HepG2 (cell line): ENCODE results near the gene BCL2L1. TPM values are rescaled to one million over a fixed set of nuclear protein-coding genes. Genes with fewer than 3 reads are reported as not detected.

ENCODE experiments used
- CEBPB ChIP-seq: IDR thresholded peaks from 2 replicates; pipeline ENCODE4 v1.6.1; 2011; ENCODE audit warnings: low read depth, low read length, improper control_type of control experiment, borderline replicate concordance
- CREB1 ChIP-seq, 2 experiments: fragments of 450-650 bp in 1 of 2; IDR thresholded peaks; 2 replicates each; pipeline ENCODE4 v1.6.1; 2016 to 2017; ENCODE audit warnings: control low read depth in 1 of 2, mild to moderate bottlenecking in 1 of 2, missing compliant biosample characterization in 1 of 2, missing genetic modification characterization in 1 of 2
- DPF2 ChIP-seq: sonication (generic); formaldehyde crosslinking; IDR thresholded peaks from 2 replicates; pipeline ENCODE4 v1.4.0; 2020; ENCODE audit warnings: mild to moderate bottlenecking, low read depth, missing genetic modification reagents, borderline replicate concordance
- FLYWCH1 ChIP-seq: sonication (generic); formaldehyde crosslinking; IDR thresholded peaks from 2 replicates; pipeline ENCODE4 v1.8.1; 2023; ENCODE audit warnings: mild to moderate bottlenecking, missing genetic modification reagents
- FOXC1 ChIP-seq: sonication (generic); formaldehyde crosslinking; IDR thresholded peaks from 2 replicates; pipeline ENCODE4 v1.8.0; 2022; ENCODE audit warnings: mild to moderate bottlenecking, missing genetic modification reagents, borderline replicate concordance
- KDM5A ChIP-seq: fragments of 200-600 bp; sonication (generic); IDR thresholded peaks from 2 replicates; pipeline ENCODE4 v1.7.0; 2018; ENCODE audit warnings: antibody characterized with exemption, mild to moderate bottlenecking, low read length, borderline replicate concordance
- MXI1 ChIP-seq: IDR thresholded peaks from 3 replicates; pipeline ENCODE4 v1.6.1; 2012; ENCODE audit warnings: low read depth, low read length, inconsistent platforms, borderline replicate concordance
- PHF8 ChIP-seq: sonication (generic); formaldehyde crosslinking; IDR thresholded peaks from 2 replicates; pipeline ENCODE4 v1.5.0; 2020; ENCODE audit warnings: missing genetic modification reagents
- RFX5 ChIP-seq: IDR thresholded peaks from 2 replicates; pipeline ENCODE4 v1.6.1; 2011; ENCODE audit warnings: low read depth, low read length, improper control_type of control experiment
- SMARCC2 ChIP-seq: fragments of 450-650 bp; IDR thresholded peaks from 2 replicates; pipeline ENCODE4 v1.6.1; 2017; ENCODE audit warnings: antibody characterized with exemption, mild to moderate bottlenecking
- STAG1 ChIP-seq: sonication (generic); formaldehyde crosslinking; IDR thresholded peaks from 2 replicates; pipeline ENCODE4 v1.4.0; 2020; ENCODE audit warnings: missing genetic modification reagents
- YY1 ChIP-seq: IDR thresholded peaks from 2 replicates; pipeline ENCODE4 v1.6.1; 2011; ENCODE audit warnings: low read length, low read depth, moderate library complexity, mild to moderate bottlenecking; ENCODE audit not compliant: insufficient read depth, insufficient replicate concordance
- ZMYM4 ChIP-seq: sonication (generic); formaldehyde crosslinking; IDR thresholded peaks from 2 replicates; pipeline ENCODE4 v1.8.1; 2023; ENCODE audit warnings: mild to moderate bottlenecking, missing genetic modification reagents
- ZNF569 ChIP-seq: sonication (generic); formaldehyde crosslinking; IDR thresholded peaks from 2 replicates; pipeline ENCODE4 v1.5.0; 2020; ENCODE audit warnings: mild to moderate bottlenecking, missing genetic modification reagents, moderate library complexity, borderline replicate concordance
- ZNF660 ChIP-seq: sonication (generic); formaldehyde crosslinking; IDR thresholded peaks from 2 replicates; pipeline ENCODE4 v1.5.1; 2020; ENCODE audit warnings: mild to moderate bottlenecking, low read depth, missing genetic modification reagents, borderline replicate concordance
- ZNF720 ChIP-seq: sonication (generic); formaldehyde crosslinking; IDR thresholded peaks from 2 replicates; pipeline ENCODE4 v1.4.0; 2020; ENCODE audit warnings: missing genetic modification reagents
- polyA plus RNA-seq, 8 experiments: library from polyadenylated mRNA; depleted of rRNA in 3 of 8; stranded (reverse) in 7 of 8; unstranded in 1 of 8; fragments of >200 nt; fragmentation: Illumina TruSeq in 4 of 8; extraction: Trizol in 4 of 8; gene quantifications; 2 replicates each; pipeline versions ENCODE4 v1.2.1 to v1.2.3, GENCODE V29; 2011 to 2016; ENCODE audit warnings: low read depth in 4 of 8, missing spikeins in 1 of 8, mixed read lengths in 1 of 8; ENCODE audit not compliant: insufficient read depth in 1 of 8
- total RNA-seq, 5 experiments: library from RNA; depleted of rRNA; stranded (reverse); fragments of >200 nt; fragmentation: Illumina TruSeq; extraction: Trizol; gene quantifications; 2 replicates each; pipeline ENCODE4 v1.2.3, GENCODE V29; 2016; ENCODE audit warnings: low read depth in 1 of 5
- TF ChIP-seq, protein P1 (sequence below): sonication (generic); formaldehyde crosslinking; IDR thresholded peaks from 2 replicates; pipeline ENCODE4 v1.8.0; 2022; ENCODE audit warnings: missing genetic modification reagents, mild to moderate bottlenecking, inconsistent platforms, borderline replicate concordance
- TF ChIP-seq, protein P2 (sequence below): sonication (generic); formaldehyde crosslinking; IDR thresholded peaks from 2 replicates; pipeline ENCODE4 v1.4.0; 2020; ENCODE audit warnings: missing genetic modification reagents, borderline replicate concordance
- TF ChIP-seq, protein P3 (sequence below): sonication (generic); formaldehyde crosslinking; IDR thresholded peaks from 2 replicates; pipeline ENCODE4 v1.4.0; 2020; ENCODE audit warnings: missing genetic modification reagents
- TF ChIP-seq, protein P4 (sequence below): sonication (generic); formaldehyde crosslinking; IDR thresholded peaks from 2 replicates; pipeline ENCODE4 v1.4.0; 2020; ENCODE audit warnings: low read depth, mild to moderate bottlenecking, missing genetic modification reagents

Gene BCL2L1
- total and polyA plus RNA-seq, 2 of the 13 experiments (the other 11 are each of a cell fraction or from before 2014, with no cell fraction given): 164 to 258 TPM

DNA sequence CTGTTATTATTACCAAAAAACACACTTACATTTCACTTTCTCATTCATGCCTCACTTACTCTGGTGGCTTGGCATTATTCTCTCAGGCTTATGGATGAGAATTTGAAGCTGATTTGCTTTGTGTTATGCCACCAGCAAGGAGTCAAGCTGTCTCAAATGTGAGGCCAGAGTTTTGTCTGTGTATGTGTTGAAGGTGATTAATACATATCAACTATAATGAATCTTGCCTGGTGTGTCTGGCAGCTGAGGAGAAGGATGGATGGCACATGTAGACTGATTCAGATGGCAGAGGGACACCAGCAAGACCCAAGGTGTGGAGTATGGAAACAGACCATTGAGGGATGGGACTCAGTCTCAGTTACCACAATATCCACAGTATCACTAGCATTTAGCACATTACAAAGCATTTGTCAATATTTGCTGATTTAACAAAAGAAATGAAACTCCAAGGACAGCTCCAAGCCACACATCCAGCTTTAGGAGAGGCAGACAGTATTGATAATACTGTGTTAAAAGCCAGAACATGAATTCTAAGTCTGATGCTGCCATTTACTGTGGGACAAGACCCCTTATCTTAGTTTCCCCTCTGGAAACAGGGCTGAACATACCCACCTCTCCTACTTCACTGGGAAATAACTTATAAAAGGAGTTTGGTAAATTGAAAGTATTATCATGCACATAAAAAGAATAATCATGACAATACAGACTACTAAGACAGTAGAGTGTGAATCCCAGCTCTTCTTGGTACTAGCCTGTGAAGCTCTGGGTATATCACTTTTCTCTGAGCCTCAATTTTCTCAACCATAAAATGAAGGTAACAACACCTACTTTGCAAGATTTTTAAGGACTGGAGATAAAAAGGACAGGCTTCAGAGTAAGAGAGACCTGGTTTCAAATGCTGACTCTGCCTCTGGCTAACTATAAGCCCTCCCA, 11.2 kb downstream of the BCL2L1 start (continued):
- TF ChIP-seq RFX5 (no peak), YY1 (no peak), CREB1 (IDR thresholded peaks at IDR 0.05) (no peak), CREB1 (CRISPR knock-in tag; IDR thresholded peaks at IDR 0.05) (peak; percentile 53; the same call in 1 of the 2 replicates), DPF2 (CRISPR knock-in tag) (peak; percentile 49; the same call in 1 of the 2 replicates), FOXC1 (CRISPR knock-in tag) (no peak; the same call in 1 of the 2 replicates), CEBPB (no peak), ZNF569 (CRISPR knock-in tag) (no peak), ZNF660 (CRISPR knock-in tag) (no peak), SMARCC2 (no peak), ZMYM4 (CRISPR knock-in tag) (peak; percentile 13; the same call in 1 of the 2 replicates), ZNF720 (CRISPR knock-in tag) (no peak), STAG1 (CRISPR knock-in tag) (0 out of 2 replicates have a peak, but pooled peaks have one; percentile 2), MXI1 (peak; percentile 35; the same call in 1 of the 3 replicates), PHF8 (CRISPR knock-in tag) (peak; percentile 9; the same call in 1 of the 2 replicates), FLYWCH1 (CRISPR knock-in tag) (no peak), KDM5A (no peak)
- TF ChIP-seq, protein P1, sequence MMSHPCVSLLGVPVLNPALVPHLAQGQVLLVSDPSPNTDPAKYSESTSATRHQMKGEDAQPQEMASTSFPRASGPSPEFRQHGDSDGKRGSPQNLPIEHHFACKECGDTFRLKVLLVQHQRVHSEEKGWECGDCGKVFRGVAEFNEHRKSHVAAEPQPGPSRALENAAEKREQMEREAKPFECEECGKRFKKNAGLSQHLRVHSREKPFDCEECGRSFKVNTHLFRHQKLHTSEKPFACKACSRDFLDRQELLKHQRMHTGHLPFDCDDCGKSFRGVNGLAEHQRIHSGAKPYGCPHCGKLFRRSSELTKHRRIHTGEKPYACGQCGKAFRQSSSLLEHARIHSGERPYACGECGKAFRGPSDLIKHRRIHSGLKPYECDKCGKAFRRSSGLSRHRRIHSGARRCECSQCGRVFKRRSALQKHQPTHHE (CRISPR knock-in tag): no peak
- TF ChIP-seq, protein P2, sequence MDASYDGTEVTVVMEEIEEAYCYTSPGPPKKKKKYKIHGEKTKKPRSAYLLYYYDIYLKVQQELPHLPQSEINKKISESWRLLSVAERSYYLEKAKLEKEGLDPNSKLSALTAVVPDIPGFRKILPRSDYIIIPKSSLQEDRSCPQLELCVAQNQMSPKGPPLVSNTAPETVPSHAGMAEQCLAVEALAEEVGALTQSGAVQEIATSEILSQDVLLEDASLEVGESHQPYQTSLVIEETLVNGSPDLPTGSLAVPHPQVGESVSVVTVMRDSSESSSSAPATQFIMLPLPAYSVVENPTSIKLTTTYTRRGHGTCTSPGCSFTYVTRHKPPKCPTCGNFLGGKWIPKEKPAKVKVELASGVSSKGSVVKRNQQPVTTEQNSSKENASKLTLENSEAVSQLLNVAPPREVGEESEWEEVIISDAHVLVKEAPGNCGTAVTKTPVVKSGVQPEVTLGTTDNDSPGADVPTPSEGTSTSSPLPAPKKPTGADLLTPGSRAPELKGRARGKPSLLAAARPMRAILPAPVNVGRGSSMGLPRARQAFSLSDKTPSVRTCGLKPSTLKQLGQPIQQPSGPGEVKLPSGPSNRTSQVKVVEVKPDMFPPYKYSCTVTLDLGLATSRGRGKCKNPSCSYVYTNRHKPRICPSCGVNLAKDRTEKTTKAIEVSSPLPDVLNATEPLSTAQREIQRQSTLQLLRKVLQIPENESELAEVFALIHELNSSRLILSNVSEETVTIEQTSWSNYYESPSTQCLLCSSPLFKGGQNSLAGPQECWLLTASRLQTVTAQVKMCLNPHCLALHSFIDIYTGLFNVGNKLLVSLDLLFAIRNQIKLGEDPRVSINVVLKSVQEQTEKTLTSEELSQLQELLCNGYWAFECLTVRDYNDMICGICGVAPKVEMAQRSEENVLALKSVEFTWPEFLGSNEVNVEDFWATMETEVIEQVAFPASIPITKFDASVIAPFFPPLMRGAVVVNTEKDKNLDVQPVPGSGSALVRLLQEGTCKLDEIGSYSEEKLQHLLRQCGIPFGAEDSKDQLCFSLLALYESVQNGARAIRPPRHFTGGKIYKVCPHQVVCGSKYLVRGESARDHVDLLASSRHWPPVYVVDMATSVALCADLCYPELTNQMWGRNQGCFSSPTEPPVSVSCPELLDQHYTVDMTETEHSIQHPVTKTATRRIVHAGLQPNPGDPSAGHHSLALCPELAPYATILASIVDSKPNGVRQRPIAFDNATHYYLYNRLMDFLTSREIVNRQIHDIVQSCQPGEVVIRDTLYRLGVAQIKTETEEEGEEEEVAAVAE (CRISPR knock-in tag): no peak
- TF ChIP-seq, protein P3, sequence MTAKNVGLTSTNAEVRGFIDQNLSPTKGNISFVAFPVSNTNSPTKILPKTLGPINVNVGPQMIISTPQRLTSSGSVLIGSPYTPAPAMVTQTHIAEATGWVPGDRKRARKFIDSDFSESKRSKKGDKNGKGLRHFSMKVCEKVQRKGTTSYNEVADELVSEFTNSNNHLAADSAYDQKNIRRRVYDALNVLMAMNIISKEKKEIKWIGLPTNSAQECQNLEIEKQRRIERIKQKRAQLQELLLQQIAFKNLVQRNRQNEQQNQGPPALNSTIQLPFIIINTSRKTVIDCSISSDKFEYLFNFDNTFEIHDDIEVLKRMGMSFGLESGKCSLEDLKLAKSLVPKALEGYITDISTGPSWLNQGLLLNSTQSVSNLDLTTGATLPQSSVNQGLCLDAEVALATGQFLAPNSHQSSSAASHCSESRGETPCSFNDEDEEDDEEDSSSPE (CRISPR knock-in tag): no peak; the same call in 1 of the 2 replicates
- TF ChIP-seq, protein P4, sequence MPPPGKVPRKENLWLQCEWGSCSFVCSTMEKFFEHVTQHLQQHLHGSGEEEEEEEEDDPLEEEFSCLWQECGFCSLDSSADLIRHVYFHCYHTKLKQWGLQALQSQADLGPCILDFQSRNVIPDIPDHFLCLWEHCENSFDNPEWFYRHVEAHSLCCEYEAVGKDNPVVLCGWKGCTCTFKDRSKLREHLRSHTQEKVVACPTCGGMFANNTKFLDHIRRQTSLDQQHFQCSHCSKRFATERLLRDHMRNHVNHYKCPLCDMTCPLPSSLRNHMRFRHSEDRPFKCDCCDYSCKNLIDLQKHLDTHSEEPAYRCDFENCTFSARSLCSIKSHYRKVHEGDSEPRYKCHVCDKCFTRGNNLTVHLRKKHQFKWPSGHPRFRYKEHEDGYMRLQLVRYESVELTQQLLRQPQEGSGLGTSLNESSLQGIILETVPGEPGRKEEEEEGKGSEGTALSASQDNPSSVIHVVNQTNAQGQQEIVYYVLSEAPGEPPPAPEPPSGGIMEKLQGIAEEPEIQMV (CRISPR knock-in tag): no peak
